ENCODE results near the gene SETBP1. TPM values are rescaled to one million over a fixed set of nuclear protein-coding genes. Genes with fewer than 3 reads are reported as not detected.

Gene SETBP1
- total RNA-seq, 1 donor from 2014 or later: 2.7 TPM

DNA sequence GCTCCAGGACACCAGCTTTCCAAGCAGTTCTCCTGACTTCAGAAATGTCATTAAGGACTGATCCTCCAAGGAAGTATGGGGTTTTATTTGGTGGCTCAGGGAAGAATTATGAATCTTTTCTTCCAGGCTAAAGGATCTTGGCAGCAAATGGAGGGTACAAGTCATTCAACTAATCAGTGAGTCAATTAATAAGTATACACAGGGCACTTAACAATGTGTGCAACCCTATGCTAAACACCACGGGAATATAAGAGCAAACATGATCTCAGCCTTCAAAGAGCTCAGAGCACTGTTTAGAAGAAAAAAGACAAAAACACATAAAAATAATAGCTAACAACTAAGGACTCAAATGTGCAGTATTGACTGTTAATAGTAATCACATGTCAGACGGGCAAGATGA lies 234.5 kb downstream of the SETBP1 start:
- no peak for DNase-seq

GRCh38 chr18:44915661-44916060 lies 235.0 kb downstream of the SETBP1 start:
- DNase-seq: no peak

- no peak for DNase-seq
Observed at GRCh38 chr18:44916429-44917207, 235.9 kb downstream of the SETBP1 start.

- DNase-seq: no peak
Observed at GRCh38 chr18:44917216-44918141, 236.8 kb downstream of the SETBP1 start.

DNA sequence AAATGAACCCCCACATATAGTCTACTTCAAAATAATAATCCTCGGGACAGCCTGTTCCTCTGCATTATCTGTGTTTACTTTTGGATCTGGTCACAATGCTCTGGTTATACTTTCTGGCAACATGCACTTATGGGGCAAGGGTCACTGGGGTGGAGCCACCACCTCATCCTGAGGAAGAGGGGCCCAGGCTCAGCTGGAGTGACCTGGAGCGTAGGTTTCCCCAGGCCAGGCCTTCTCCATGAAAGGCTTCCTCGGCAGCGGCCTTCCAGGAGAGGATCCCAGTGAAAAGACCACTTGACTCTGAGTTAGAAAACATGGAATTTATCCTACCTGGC lies 237.4 kb downstream of the SETBP1 start:
- no peak for DNase-seq

DNA sequence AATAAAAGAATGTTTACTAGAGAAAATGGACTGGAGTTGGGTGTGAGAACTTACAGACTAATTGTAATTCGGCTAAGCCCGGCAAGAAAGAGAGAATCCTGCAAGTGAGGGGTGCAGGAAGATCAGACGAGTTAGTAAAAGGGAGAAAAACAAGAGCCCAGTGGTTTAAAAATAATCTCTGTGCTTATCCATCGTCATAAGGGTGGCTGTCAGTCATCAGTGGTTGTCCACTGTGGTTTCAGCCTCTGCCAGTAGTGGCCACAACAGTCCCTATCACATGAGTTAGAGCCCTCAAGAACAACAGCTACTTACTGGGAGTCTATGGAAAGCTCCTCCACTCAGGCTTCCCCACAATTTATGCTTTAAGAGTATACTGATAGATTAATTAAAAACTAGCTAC lies 239.8 kb downstream of the SETBP1 start:
- DNase-seq: no peak

DNA sequence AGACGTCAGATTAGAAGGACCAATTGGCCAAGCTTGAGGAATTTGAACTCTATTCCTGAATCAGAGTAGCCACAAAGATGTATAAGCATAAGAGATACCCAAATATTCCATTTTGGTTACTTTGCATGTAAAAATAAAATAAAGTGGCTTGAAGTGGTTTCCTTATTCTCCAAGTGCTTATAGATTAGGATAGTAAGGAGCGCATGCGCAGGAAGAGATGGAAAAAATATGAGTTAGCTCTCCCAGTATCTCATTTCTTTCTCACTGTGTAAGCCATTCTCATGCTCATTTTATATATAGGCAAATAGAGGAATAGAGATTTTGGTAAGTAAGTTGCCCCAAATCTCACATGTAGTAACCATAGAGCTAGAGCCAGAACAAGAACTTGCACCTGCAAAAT lies 241.3 kb downstream of the SETBP1 start:
- no peak for DNase-seq

- DNase-seq: no peak
Observed at GRCh38 chr18:44922968-44923367, 242.3 kb downstream of the SETBP1 start.

GRCh38 chr18:44924785-44925499 lies 244.3 kb downstream of the SETBP1 start:
- no peak for DNase-seq

DNA sequence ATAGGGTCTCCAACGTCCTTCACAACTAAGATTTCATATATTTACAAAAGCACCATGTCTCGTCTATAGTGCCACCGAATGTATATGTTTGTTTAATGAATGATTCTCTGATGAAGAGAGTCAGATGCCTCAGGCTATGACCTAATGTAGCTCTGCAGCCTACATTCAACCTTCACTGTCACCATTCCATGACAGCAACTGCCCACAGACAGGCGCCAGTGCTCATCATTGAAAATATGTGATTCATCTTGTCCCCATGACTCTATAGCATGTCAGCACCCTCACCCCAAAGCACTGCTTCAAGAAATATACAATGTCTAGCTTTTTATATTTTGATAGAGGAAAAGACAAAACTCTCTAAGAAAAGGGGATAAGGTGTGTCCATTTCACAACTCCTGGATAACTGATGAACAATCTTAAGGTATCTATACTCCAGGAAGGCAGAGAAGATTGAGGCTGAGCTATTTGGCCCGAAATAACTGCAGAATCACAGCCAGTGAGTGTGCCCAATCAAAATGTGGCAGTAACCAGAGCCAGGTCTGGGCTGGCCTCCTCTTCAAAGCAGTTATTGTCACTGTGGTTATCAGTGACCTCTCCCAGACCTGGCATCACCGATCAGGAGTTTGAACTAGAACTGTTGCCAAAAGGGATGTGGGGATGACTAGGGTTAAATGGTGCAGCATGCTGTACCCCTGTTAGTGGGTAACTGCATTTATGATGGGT lies 246.6 kb downstream of the SETBP1 start:
- DNase-seq: no peak

GRCh38 chr18:44934901-44935300 lies 254.2 kb downstream of the SETBP1 start:
- no peak for DNase-seq

- no peak for DNase-seq
Observed at GRCh38 chr18:44935455-44935854, 254.8 kb downstream of the SETBP1 start.

DNA sequence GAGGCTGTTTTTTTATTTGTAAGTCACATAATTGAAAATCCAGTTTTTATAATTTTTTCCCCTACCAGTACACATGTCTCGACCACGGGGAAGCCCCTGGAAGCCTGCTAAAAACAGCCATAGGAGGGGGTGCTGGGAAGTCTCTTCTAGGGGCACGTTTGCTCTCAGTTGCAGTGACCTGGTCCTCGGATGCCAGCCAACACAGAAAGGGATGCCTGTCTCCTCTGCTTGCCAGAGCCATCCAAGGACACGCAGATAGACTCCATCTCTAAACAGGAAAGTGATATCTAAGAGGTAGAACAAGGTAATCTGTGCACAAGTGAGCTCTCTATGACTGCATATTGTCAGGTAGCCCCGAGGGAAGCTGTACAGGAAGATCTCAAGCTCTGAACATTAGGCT lies 255.8 kb downstream of the SETBP1 start:
- no peak for DNase-seq

- no peak for DNase-seq
Observed at GRCh38 chr18:44937960-44938719, 257.5 kb downstream of the SETBP1 start.

- DNase-seq: no peak
Observed at GRCh38 chr18:44938720-44939665, 258.3 kb downstream of the SETBP1 start.

- no peak for DNase-seq
Observed at GRCh38 chr18:44941516-44941915, 260.8 kb downstream of the SETBP1 start.

DNA sequence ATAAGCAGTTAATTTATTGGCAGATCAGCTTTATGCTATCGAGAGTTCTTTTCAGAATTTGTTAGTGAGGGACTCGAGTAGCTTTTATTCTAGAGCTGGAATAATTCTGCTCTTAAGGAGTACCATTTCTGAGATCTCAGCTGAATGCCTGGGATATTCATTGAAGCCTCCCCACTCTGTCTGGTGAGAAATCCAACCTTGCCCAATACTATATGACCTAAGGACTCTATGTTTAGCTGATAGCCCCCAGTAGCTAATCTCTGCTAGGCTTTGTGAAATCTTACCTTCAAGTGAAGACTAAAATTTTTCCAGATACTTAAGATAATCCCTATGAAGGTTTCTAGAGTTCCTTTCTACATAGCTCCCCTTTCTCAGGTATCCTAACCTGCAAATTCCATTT lies 261.4 kb downstream of the SETBP1 start:
- no peak for DNase-seq

GRCh38 chr18:44943311-44943881 lies 262.7 kb downstream of the SETBP1 start:
- DNase-seq: no peak

DNA sequence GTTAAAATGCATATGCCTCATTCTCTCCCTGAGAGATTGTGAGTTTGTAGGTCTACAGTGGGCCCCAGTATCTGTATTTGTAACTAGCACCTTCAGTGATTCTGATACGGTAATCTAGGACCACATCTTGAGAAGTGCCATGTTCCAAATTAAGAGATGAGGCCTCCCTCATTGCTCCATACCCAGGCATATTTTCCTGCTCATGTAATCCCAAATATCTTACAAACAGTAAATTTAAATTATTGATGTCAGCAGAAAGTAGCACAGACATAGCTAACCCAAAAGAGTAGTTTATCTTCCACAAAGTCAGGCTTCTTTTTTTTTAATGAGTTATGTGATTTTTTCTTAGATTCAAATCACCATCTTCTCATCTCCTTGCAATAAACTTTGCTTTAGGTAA lies 263.8 kb downstream of the SETBP1 start:
- DNase-seq: no peak

DNA sequence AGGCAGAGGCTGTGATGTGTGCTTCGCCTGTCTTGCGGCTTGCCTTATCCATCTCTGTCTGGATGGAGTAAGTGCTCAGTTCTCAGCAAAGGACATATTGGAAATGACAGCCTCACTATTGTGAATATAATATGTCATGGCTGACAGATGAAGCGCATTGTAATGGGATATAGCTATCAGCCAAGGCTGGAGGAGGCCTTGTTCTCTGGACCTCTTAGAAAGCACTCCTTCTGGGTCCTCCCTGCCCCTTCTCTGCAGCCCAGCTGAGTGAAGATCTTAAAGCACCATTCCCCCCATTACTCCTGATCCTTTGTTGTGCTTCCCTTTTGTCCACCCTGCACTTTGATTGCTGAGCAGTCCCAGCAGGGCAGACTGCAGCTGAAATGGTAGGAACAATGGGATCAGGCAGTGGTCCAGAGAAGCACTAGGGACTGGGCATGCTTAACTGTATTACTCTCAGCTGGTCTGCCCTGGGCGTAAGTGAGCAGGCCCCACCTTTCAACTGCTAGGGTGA lies 265.3 kb downstream of the SETBP1 start:
- DNase-seq: no peak
